HepG2 (cell line): Measurements from ENCODE around the gene C7orf57. TPM values are rescaled to one million over a fixed set of nuclear protein-coding genes. Genes with fewer than 3 reads are reported as not detected.

Experiments
- CBX2 ChIP-seq, 2 experiments: fragments of 200-600 bp in 1 of 2; sonication (generic); formaldehyde crosslinking in 1 of 2; IDR thresholded peaks; 2 replicates each; pipeline versions ENCODE4 v1.7.0 to v1.8.1; 2018 to 2022; ENCODE audit warnings: low read depth in 2 of 2, low read length in 1 of 2, mild to moderate bottlenecking in 1 of 2, missing genetic modification reagents in 1 of 2
- DR1 ChIP-seq: sonication (generic); formaldehyde crosslinking; IDR thresholded peaks from 2 replicates; pipeline ENCODE4 v1.8.0; 2021; ENCODE audit warnings: mild to moderate bottlenecking, missing genetic modification reagents, inconsistent platforms
- FLYWCH1 ChIP-seq: sonication (generic); formaldehyde crosslinking; IDR thresholded peaks from 2 replicates; pipeline ENCODE4 v1.8.1; 2023; ENCODE audit warnings: mild to moderate bottlenecking, missing genetic modification reagents
- HNRNPK ChIP-seq: fragments of 200-400 bp; formaldehyde crosslinking; IDR thresholded peaks from 2 replicates; pipeline ENCODE4 v1.6.1; 2018; ENCODE audit warnings: low read length, low read depth, moderate library complexity, mild to moderate bottlenecking; ENCODE audit not compliant: poor library complexity, severe bottlenecking
- HOXD1 ChIP-seq: sonication (generic); formaldehyde crosslinking; IDR thresholded peaks from 2 replicates; pipeline ENCODE4 v1.5.0; 2020; ENCODE audit warnings: missing genetic modification reagents
- IKZF5 ChIP-seq: IDR thresholded peaks from 2 replicates; pipeline ENCODE4 v1.6.1; 2018; ENCODE audit warnings: missing genetic modification reagents, mild to moderate bottlenecking, missing compliant biosample characterization
- KAT8 ChIP-seq: IDR thresholded peaks from 2 replicates; pipeline ENCODE4 v1.6.1; 2016; ENCODE audit warnings: missing genetic modification reagents, missing compliant biosample characterization
- KDM6A ChIP-seq: IDR thresholded peaks from 2 replicates; pipeline ENCODE4 v1.6.1; 2016; ENCODE audit warnings: low read depth
- KLF6 ChIP-seq: IDR thresholded peaks from 2 replicates; pipeline ENCODE4 v1.8.0; 2016; ENCODE audit warnings: missing biosample characterization, missing genetic modification reagents
- NFKBIZ ChIP-seq: IDR thresholded peaks from 2 replicates; pipeline ENCODE4 v1.6.1; 2018; ENCODE audit warnings: missing genetic modification reagents, missing compliant biosample characterization
- SIN3B ChIP-seq: fragments of 150-350 bp; IDR thresholded peaks from 2 replicates; pipeline ENCODE4 v1.6.1; 2014; ENCODE audit warnings: low read length
- SMAD1 ChIP-seq: sonication (generic); formaldehyde crosslinking; IDR thresholded peaks from 2 replicates; pipeline ENCODE4 v1.4.0; 2020; ENCODE audit warnings: missing genetic modification reagents, low read depth, mild to moderate bottlenecking, borderline replicate concordance
- SP1 ChIP-seq, 2 experiments: fragments of 450-650 bp in 1 of 2; sonication (generic) in 1 of 2; formaldehyde crosslinking in 1 of 2; IDR thresholded peaks; 2 replicates each; pipeline versions ENCODE4 v1.4.0 to v1.6.1; 2016 to 2020; ENCODE audit warnings: missing genetic modification reagents in 1 of 2
- ZBTB7A ChIP-seq: sonication (generic); formaldehyde crosslinking; IDR thresholded peaks from 2 replicates; pipeline ENCODE4 v1.8.0; 2022; ENCODE audit warnings: mild to moderate bottlenecking, missing genetic modification reagents
- ZFP41 ChIP-seq: sonication (generic); formaldehyde crosslinking; IDR thresholded peaks from 2 replicates; pipeline ENCODE4 v1.4.0; 2020; ENCODE audit warnings: mild to moderate bottlenecking, missing genetic modification reagents, borderline replicate concordance
- ZNF143 ChIP-seq: sonication (generic); formaldehyde crosslinking; IDR thresholded peaks from 2 replicates; pipeline ENCODE4 v1.4.0; 2020; ENCODE audit warnings: missing genetic modification reagents
- ZNF275 ChIP-seq: sonication (generic); formaldehyde crosslinking; IDR thresholded peaks from 2 replicates; pipeline ENCODE4 v1.8.0; 2022; ENCODE audit warnings: missing genetic modification reagents, mild to moderate bottlenecking, inconsistent platforms, borderline replicate concordance
- ZNF460 ChIP-seq: sonication (generic); formaldehyde crosslinking; IDR thresholded peaks from 2 replicates; pipeline ENCODE4 v1.5.1; 2020; ENCODE audit warnings: missing genetic modification reagents, mild to moderate bottlenecking, borderline replicate concordance
- ZNF605 ChIP-seq: sonication (generic); formaldehyde crosslinking; IDR thresholded peaks from 2 replicates; pipeline ENCODE4 v1.8.0; 2022; ENCODE audit warnings: mild to moderate bottlenecking, missing genetic modification reagents
- polyA plus RNA-seq, 8 experiments: library from polyadenylated mRNA; depleted of rRNA in 3 of 8; stranded (reverse) in 7 of 8; unstranded in 1 of 8; fragments of >200 nt; fragmentation: Illumina TruSeq in 4 of 8; extraction: Trizol in 4 of 8; gene quantifications; 2 replicates each; pipeline versions ENCODE4 v1.2.1 to v1.2.3, GENCODE V29; 2011 to 2016; ENCODE audit warnings: low read depth in 4 of 8, missing spikeins in 1 of 8, mixed read lengths in 1 of 8; ENCODE audit not compliant: insufficient read depth in 1 of 8
- total RNA-seq, 5 experiments: library from RNA; depleted of rRNA; stranded (reverse); fragments of >200 nt; fragmentation: Illumina TruSeq; extraction: Trizol; gene quantifications; 2 replicates each; pipeline ENCODE4 v1.2.3, GENCODE V29; 2016; ENCODE audit warnings: low read depth in 1 of 5
- TF ChIP-seq, protein P1 (sequence below): sonication (generic); formaldehyde crosslinking; IDR thresholded peaks from 2 replicates; pipeline ENCODE4 v1.4.0; 2020; ENCODE audit warnings: missing genetic modification reagents, mild to moderate bottlenecking, borderline replicate concordance
- TF ChIP-seq, protein P2 (sequence below): sonication (generic); formaldehyde crosslinking; IDR thresholded peaks from 2 replicates; pipeline ENCODE4 v1.4.0; 2020; ENCODE audit warnings: missing genetic modification reagents, borderline replicate concordance

The C7orf57 gene
- total and polyA plus RNA-seq, 2 of the 13 experiments (the other 11 are each of a cell fraction or from before 2014, with no cell fraction given) = not detected

GRCh38 chr7:48088559-48089045 is 53.3 kb downstream of the C7orf57 start (continued):
- TF ChIP-seq KAT8 (CRISPR knock-in tag) (no peak; the same call in 1 of the 2 replicates), ZNF275 (0 out of 2 replicates have a peak, but pooled peaks have one; percentile 22), SP1 (IDR thresholded peaks at IDR 0.05) (no peak), SP1 (CRISPR knock-in tag; IDR thresholded peaks at IDR 0.05) (no peak), ZNF143 (no peak), ZNF605 (CRISPR knock-in tag) (peak; percentile 77; the same call in 1 of the 2 replicates), ZBTB7A (CRISPR knock-in tag) (no peak; the same call in 1 of the 2 replicates), DR1 (no peak), SMAD1 (no peak), FLYWCH1 (CRISPR knock-in tag) (no peak), ZNF460 (peak; percentile 26; the same call in 1 of the 2 replicates), KDM6A (no peak; the same call in 1 of the 2 replicates), NFKBIZ (no peak), KLF6 (CRISPR knock-in tag) (no peak), HOXD1 (no peak), SIN3B (no peak), ZFP41 (CRISPR knock-in tag) (no peak), IKZF5 (0 out of 2 replicates have a peak, but pooled peaks have one; percentile 15), HNRNPK (no peak), CBX2 (IDR thresholded peaks at IDR 0.05; ENCODE audit: low read depth, low read length) (no peak), CBX2 (CRISPR knock-in tag; IDR thresholded peaks at IDR 0.05; ENCODE audit: low read depth) (no peak)
- TF ChIP-seq, protein P1, sequence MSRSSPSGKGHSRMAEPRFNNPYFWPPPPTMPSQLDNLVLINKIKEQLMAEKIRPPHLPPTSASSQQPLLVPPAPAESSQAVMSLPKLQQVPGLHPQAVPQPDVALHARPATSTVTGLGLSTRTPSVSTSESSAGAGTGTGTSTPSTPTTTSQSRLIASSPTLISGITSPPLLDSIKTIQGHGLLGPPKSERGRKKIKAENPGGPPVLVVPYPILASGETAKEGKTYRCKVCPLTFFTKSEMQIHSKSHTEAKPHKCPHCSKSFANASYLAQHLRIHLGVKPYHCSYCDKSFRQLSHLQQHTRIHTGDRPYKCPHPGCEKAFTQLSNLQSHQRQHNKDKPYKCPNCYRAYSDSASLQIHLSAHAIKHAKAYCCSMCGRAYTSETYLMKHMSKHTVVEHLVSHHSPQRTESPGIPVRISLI (CRISPR knock-in tag) = no peak
- TF ChIP-seq, protein P2, sequence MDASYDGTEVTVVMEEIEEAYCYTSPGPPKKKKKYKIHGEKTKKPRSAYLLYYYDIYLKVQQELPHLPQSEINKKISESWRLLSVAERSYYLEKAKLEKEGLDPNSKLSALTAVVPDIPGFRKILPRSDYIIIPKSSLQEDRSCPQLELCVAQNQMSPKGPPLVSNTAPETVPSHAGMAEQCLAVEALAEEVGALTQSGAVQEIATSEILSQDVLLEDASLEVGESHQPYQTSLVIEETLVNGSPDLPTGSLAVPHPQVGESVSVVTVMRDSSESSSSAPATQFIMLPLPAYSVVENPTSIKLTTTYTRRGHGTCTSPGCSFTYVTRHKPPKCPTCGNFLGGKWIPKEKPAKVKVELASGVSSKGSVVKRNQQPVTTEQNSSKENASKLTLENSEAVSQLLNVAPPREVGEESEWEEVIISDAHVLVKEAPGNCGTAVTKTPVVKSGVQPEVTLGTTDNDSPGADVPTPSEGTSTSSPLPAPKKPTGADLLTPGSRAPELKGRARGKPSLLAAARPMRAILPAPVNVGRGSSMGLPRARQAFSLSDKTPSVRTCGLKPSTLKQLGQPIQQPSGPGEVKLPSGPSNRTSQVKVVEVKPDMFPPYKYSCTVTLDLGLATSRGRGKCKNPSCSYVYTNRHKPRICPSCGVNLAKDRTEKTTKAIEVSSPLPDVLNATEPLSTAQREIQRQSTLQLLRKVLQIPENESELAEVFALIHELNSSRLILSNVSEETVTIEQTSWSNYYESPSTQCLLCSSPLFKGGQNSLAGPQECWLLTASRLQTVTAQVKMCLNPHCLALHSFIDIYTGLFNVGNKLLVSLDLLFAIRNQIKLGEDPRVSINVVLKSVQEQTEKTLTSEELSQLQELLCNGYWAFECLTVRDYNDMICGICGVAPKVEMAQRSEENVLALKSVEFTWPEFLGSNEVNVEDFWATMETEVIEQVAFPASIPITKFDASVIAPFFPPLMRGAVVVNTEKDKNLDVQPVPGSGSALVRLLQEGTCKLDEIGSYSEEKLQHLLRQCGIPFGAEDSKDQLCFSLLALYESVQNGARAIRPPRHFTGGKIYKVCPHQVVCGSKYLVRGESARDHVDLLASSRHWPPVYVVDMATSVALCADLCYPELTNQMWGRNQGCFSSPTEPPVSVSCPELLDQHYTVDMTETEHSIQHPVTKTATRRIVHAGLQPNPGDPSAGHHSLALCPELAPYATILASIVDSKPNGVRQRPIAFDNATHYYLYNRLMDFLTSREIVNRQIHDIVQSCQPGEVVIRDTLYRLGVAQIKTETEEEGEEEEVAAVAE (CRISPR knock-in tag) = no peak
